GM19099 (cell line): Measurements from ENCODE around the gene MND1.

Experiments used
- POLR2A ChIP-seq: IDR thresholded peaks from 3 replicates; pipeline ENCODE4 v1.6.1; 2011; ENCODE audit warnings: low read depth; ENCODE audit not compliant: insufficient read length; ENCODE audit errors: extremely low read depth

The MND1 gene

GRCh38 chr4:153371701-153372234 lies 27.3 kb downstream of the MND1 start:
- TF ChIP-seq POLR2A, result no peak

DNA sequence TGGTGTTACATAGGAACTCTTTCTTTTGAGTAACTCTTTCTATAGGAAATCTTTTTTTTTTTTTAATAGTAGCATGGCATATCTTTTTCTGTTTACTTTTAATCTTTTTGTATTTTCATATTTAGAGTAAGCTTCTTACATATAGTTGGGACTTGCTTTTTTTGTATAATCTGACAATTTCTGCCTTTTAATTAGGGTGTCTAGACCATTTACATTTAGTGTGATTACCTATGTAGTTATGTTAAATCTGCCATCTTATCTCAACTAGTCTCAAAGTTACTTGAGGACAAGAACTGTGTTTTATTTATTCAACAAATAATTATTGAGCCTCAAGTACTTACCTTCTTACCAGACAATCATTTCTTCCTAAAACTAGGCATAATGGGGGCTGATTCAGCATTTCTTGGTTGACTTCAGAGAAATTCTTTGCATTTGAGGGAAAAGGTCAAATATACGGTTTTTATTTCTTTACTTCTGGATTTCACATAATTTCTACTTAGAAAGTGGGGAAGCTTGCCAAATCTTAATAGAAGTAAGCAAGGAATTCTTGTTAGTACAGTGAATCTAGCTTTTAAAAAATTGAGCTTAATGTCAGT lies 28.6 kb downstream of the MND1 start:
- no peak for TF ChIP-seq POLR2A

DNA sequence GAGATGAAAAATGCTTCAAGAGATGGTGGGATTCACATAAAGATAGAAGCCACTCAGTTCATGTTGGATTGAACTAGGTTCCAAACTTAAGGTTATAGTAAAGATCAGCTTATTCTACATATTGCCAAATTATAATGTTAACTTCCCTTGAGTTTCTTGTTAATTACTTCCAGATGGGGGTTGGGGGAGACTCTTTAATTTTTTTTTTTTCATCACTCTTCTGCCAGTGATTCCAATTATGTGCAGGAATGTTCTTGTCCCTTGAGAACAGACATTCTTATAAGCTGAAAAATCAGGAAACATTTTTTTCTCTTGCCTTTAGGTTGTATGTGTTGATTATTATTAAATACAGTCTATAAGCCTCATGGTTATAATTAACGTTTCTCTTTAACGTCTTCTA lies 30.0 kb downstream of the MND1 start:
- no peak for TF ChIP-seq POLR2A

DNA sequence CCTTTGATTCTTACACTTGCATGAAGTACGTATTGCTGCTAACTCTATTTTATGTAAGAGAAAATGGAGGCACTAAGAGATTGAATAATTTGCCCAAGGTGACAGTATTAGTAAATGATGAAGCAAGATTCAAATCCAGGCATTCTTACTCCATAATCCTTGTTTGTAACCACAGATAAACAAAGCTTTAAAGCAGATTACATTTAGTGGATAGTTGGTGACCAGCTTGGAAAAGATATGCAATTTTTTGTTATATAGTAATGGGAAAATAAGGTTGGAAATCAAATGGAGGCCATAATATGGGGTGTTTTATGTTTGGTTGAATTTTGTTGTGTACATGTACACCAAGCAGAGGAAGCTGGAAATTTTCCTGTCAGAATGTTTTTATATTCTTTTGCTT lies 30.8 kb downstream of the MND1 start:
- TF ChIP-seq POLR2A, result no peak

DNA sequence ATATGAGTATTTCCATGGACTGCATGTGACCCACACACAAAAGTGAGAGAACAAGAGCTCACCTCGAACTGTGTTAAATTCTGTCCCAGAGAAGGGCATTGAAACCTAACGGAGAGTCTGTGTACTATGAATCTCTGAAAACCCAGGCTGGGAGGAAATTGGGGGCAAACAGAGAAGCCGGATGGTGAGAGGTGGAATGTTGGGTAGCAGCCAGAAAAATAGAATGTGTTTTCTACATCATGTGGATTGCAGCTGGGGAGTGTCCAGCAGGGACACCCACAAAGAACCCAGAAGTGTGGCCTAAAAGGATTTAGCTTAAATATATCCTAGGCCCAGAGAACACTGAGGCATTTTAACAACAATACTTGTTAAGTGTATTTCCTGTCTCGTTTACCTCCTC lies 38.6 kb downstream of the MND1 start:
- TF ChIP-seq POLR2A, result no peak

DNA sequence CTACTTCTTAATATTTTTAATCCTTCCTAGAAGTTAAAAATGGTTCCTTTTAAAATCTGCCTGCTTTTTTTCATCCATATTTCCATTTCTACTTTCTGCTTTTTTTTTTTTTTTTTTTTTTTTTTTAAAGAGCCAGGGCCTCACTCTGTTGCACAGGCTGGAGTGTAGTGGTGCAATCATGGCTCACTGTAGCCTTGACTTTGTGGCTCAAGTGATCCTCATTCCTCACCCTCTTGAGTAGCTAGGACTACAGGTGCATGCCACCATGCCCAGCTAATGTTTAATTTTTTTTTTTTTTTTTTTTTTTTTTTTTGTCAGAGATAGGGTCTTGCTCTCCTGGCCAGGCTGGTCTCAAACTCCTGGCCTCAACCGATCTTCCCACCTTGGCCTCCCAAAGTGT lies 39.7 kb downstream of the MND1 start:
- no peak for TF ChIP-seq POLR2A

- TF ChIP-seq POLR2A, result no peak
Measured at GRCh38 chr4:153385784-153386183, 41.3 kb downstream of the MND1 start.

- TF ChIP-seq POLR2A, result no peak
Measured at GRCh38 chr4:153387981-153388380, 43.5 kb downstream of the MND1 start.

- no peak for TF ChIP-seq POLR2A
Measured at GRCh38 chr4:153393397-153393796, 48.9 kb downstream of the MND1 start.

DNA sequence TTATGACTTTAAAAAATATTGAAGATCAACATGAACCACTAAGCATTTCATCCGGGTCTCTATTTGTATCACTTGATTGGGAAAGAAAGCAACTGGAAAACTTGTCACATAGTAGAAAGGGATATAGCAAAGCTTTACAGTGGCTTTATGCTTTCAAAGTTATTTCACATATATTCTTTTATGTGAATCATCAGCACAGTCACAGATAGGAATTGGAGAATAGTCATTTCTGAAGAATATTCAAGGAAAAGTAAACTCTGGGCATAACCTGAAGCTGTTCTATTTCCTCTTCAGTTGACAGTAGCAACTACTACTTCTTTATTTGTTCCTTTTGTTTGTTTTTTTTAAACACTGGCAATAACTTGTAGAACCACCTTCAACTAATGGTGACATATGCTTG lies 50.5 kb downstream of the MND1 start:
- no peak for TF ChIP-seq POLR2A

DNA sequence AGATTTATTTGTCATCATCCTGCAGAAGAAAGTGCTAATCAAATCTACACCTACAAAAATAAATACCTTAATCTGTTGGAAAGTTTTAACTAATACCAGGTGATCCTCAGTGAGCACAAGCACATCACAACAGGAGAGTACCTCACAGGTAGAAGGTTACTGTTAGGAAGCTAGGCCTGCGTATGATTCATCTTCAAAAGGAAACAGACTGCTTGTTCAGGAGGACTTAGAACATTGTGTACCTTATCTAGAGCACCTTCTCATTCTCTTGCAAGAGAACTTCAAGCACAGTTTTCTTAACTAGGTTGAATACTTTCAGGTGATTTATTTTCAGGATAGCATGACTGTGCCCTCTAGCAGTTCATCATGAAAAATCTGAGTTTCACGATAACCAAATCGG lies 54.2 kb downstream of the MND1 start:
- TF ChIP-seq POLR2A, result no peak

DNA sequence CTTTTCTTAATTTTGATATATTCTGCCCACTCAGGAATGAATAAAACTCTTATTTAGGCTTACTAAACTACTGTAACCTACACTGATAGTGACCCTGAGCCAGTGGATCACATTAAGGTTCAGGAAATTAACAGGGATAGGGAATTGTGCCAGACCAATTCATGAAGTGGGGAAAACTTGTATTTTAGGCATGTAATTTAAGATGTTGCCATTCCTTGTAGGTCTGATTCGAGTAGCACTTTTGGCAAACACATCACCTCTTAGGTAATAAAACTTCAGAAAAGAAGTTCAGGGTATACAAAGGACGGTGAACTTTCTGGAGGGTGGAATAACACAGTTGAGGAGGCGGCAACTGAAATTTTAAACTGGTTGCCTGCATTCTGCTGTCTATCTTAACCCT lies 54.9 kb downstream of the MND1 start:
- TF ChIP-seq POLR2A, result no peak

GRCh38 chr4:153401501-153401900 lies 57.0 kb downstream of the MND1 start:
- TF ChIP-seq POLR2A, result no peak

DNA sequence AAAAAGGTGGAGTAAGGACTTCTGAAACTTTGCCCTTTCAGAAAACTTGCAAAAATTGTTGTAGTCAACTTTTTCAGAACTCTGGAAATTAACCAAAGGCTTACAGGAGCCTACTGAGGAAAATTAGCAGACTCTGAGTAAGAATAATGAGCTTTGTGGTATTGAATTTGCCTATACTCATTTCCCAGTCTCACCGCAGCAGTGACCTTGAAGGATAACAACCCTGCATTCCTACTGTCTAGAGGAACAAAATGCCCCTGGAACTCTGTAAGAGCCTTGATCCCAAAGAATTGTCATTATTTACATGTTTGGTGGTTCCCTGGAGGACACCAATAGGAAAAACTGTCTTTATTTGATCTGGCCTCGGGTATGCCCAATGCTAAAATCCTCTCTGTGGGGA lies 57.9 kb downstream of the MND1 start:
- no peak for TF ChIP-seq POLR2A

- TF ChIP-seq POLR2A, result no peak
Measured at GRCh38 chr4:153403726-153404125, 59.2 kb downstream of the MND1 start.

- no peak for TF ChIP-seq POLR2A
Measured at GRCh38 chr4:153407906-153408305, 63.4 kb downstream of the MND1 start.

DNA sequence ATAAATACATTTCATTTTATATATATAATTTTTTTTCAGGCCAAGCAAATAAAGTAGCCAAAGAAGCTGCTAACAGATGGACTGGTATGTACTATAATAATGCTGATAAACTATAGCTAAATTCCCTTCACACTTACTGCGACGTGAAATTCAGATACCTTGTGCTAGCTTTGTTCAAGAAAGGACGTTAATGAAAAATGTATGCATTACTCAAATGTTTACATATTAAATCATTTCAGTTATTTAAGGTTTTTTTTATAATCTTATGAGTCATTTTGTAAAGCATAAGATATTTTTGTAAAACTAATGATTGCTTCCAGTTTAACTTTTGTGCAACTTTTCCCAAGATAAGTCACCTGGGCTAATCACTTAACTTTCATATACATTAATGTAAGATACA lies 64.4 kb downstream of the MND1 start:
- TF ChIP-seq POLR2A, result no peak
